Rectal smooth muscle tissue (tissue), 1 donor: ENCODE results near the gene DOK5.
"Not testable (repeated sequence)": the region's sequence is repeated elsewhere in the genome, so short reads cannot be mapped to it uniquely, and the experiment has no call there.

Experiments used
- H3K27ac ChIP-seq: one replicate; pipeline ENCODE4 v1.7.0; 2013; ENCODE audit warnings: low read depth, low read length, inconsistent platforms
- H3K27me3 ChIP-seq: one replicate; pipeline ENCODE4 v1.7.0; 2013; ENCODE audit warnings: low read length; ENCODE audit not compliant: control insufficient read depth, insufficient read depth
- H3K36me3 ChIP-seq: one replicate; pipeline ENCODE4 v1.7.0; 2013; ENCODE audit warnings: low read length; ENCODE audit not compliant: control insufficient read depth, insufficient read depth
- H3K4me1 ChIP-seq: one replicate; pipeline ENCODE4 v1.7.0; 2013; ENCODE audit warnings: low read length; ENCODE audit not compliant: control insufficient read depth, insufficient read depth
- H3K4me3 ChIP-seq: one replicate; pipeline ENCODE4 v1.7.0; 2013; ENCODE audit warnings: low read length
- H3K9ac ChIP-seq: one replicate; pipeline ENCODE4 v1.7.0; 2013; ENCODE audit warnings: low read length

The DOK5 gene

GRCh38 chr20:54473340-54473739 lies 2.1 kb upstream of the DOK5 start:
- no peak overlapping the region for H3K4me3 ChIP-seq
- H3K9ac ChIP-seq, result no peak overlapping the region
- peaks cover 5% of the 10 kb centered on the region for H3K27me3 ChIP-seq
- H3K27ac ChIP-seq, result no peak overlapping the region
- H3K4me1 ChIP-seq, result peaks cover 3% of the 10 kb centered on the region
- no peaks in the 10 kb centered on the region for H3K36me3 ChIP-seq

GRCh38 chr20:54474046-54474445 lies 1.3 kb upstream of the DOK5 start:
- no peak overlapping the region for H3K4me3 ChIP-seq
- peaks cover 3% of the 10 kb centered on the region for H3K4me1 ChIP-seq
- H3K9ac ChIP-seq, result no peak overlapping the region
- H3K27ac ChIP-seq, result no peak overlapping the region
- H3K27me3 ChIP-seq, result peaks cover 5% of the 10 kb centered on the region
- H3K36me3 ChIP-seq, result no peaks in the 10 kb centered on the region

GRCh38 chr20:54474866-54475265 lies 527 bp upstream of the DOK5 start:
- Histone ChIP-seq H3K9ac (no peak overlapping the region), H3K4me3 (no peak overlapping the region), H3K36me3 (no peaks in the 10 kb centered on the region), H3K4me1 (peaks cover 3% of the 10 kb centered on the region), H3K27me3 (peaks cover 5% of the 10 kb centered on the region), H3K27ac (no peak overlapping the region)

- H3K27me3 ChIP-seq, result peaks cover 5% of the 10 kb centered on the region
- H3K4me3 ChIP-seq, result peak overlapping the region; percentile 73
- H3K9ac ChIP-seq, result no peak overlapping the region
Observed at GRCh38 chr20:54476169-54477009, 996 bp downstream of the DOK5 start.

GRCh38 chr20:54477191-54477955 lies 2.0 kb downstream of the DOK5 start:
- H3K36me3 ChIP-seq, result no peaks in the 10 kb centered on the region
- H3K4me1 ChIP-seq, result peaks cover 3% of the 10 kb centered on the region
- peaks cover 5% of the 10 kb centered on the region for H3K27me3 ChIP-seq
- no peak overlapping the region for H3K4me3 ChIP-seq
- no peak overlapping the region for H3K27ac ChIP-seq
- no peak overlapping the region for H3K9ac ChIP-seq

More at GRCh38 chr20:54476169-54477009, 996 bp downstream of the DOK5 start:
- Histone ChIP-seq H3K4me1 (peaks cover 3% of the 10 kb centered on the region), H3K36me3 (no peaks in the 10 kb centered on the region), H3K27ac (no peak overlapping the region)

- H3K4me1 ChIP-seq, result peaks cover 3% of the 10 kb centered on the region
- H3K36me3 ChIP-seq, result no peaks in the 10 kb centered on the region
- no peak overlapping the region for H3K9ac ChIP-seq
- no peak overlapping the region for H3K27ac ChIP-seq
- H3K27me3 ChIP-seq, result peaks cover 5% of the 10 kb centered on the region
- no peak overlapping the region for H3K4me3 ChIP-seq
Observed at GRCh38 chr20:54479138-54479906, 3.9 kb downstream of the DOK5 start.

GRCh38 chr20:54479937-54480336 lies 4.5 kb downstream of the DOK5 start:
- not testable (repeated sequence) for H3K36me3 ChIP-seq

GRCh38 chr20:54481442-54481841 lies 6.0 kb downstream of the DOK5 start:
- Histone ChIP-seq H3K27me3 (peaks cover 3% of the 10 kb centered on the region), H3K27ac (no peak overlapping the region), H3K4me1 (peaks cover 1% of the 10 kb centered on the region), H3K36me3 (no peaks in the 10 kb centered on the region), H3K9ac (no peak overlapping the region), H3K4me3 (no peak overlapping the region)

More at GRCh38 chr20:54479937-54480336, 4.5 kb downstream of the DOK5 start:
- H3K9ac ChIP-seq, H3K4me1 ChIP-seq, H3K4me3 ChIP-seq, H3K27me3 ChIP-seq, H3K27ac ChIP-seq: not testable (repeated sequence)

- no peaks in the 10 kb centered on the region for H3K27me3 ChIP-seq
- H3K4me3 ChIP-seq, result no peak overlapping the region
- no peaks in the 10 kb centered on the region for H3K4me1 ChIP-seq
- H3K27ac ChIP-seq, result no peak overlapping the region
- no peak overlapping the region for H3K9ac ChIP-seq
- H3K36me3 ChIP-seq, result no peaks in the 10 kb centered on the region
Observed at GRCh38 chr20:54485631-54486030, 10.2 kb downstream of the DOK5 start.

GRCh38 chr20:54486585-54486984 lies 11.2 kb downstream of the DOK5 start:
- H3K27me3 ChIP-seq, result no peaks in the 10 kb centered on the region
- no peak overlapping the region for H3K9ac ChIP-seq
- no peak overlapping the region for H3K4me3 ChIP-seq
- no peaks in the 10 kb centered on the region for H3K36me3 ChIP-seq
- H3K4me1 ChIP-seq, result no peaks in the 10 kb centered on the region
- H3K27ac ChIP-seq, result no peak overlapping the region

GRCh38 chr20:54488442-54488841 lies 13.0 kb downstream of the DOK5 start:
- H3K4me3 ChIP-seq, result no peak overlapping the region
- no peak overlapping the region for H3K9ac ChIP-seq
- H3K27ac ChIP-seq, result no peak overlapping the region
- no peaks in the 10 kb centered on the region for H3K4me1 ChIP-seq
- no peaks in the 10 kb centered on the region for H3K36me3 ChIP-seq
- H3K27me3 ChIP-seq, result no peaks in the 10 kb centered on the region

GRCh38 chr20:54491506-54491905 lies 16.1 kb downstream of the DOK5 start:
- H3K4me3 ChIP-seq, result no peak overlapping the region

More at GRCh38 chr20:54491506-54491905, 16.1 kb downstream of the DOK5 start:
- Histone ChIP-seq H3K9ac (no peak overlapping the region), H3K27ac (no peak overlapping the region), H3K36me3 (no peaks in the 10 kb centered on the region), H3K27me3 (no peaks in the 10 kb centered on the region), H3K4me1 (no peaks in the 10 kb centered on the region)
